HUES64 (cell line): ENCODE results near the gene SDF2.

Experiments used
- H3K27ac ChIP-seq: 2 replicates; pipeline ENCODE4 v1.7.0; 2013; ENCODE audit warnings: low read depth, low read length, inconsistent platforms
- H3K27me3 ChIP-seq: 2 replicates; pipeline ENCODE4 v1.6.1; 2013; ENCODE audit warnings: mild to moderate bottlenecking, low read length; ENCODE audit not compliant: insufficient read depth
- H3K36me3 ChIP-seq: 2 replicates; pipeline ENCODE4 v1.6.1; 2013; ENCODE audit warnings: mild to moderate bottlenecking, low read length; ENCODE audit not compliant: insufficient read depth
- H3K4me1 ChIP-seq: 2 replicates; pipeline ENCODE4 v1.6.1; 2013; ENCODE audit warnings: mild to moderate bottlenecking, low read length, moderate library complexity; ENCODE audit not compliant: insufficient read depth
- H3K4me3 ChIP-seq: 2 replicates; pipeline ENCODE4 v1.5.1; 2013; ENCODE audit warnings: mild to moderate bottlenecking, low read length, moderate library complexity
- H3K9ac ChIP-seq: 2 replicates; pipeline ENCODE4 v1.6.1; 2013; ENCODE audit warnings: mild to moderate bottlenecking, low read depth, low read length
- H3K9me3 ChIP-seq: 2 replicates; pipeline ENCODE4 v1.6.1; 2013; ENCODE audit warnings: low read depth, low read length; ENCODE audit not compliant: insufficient read depth
- WGBS: fragments of 150-250, 120-280 bp; methylation state at CpG from one replicate; pipeline ENCODE4 v1.1.7; 2013; ENCODE audit warnings: missing lambda C conversion rate; 5-methylcytosine and 5-hydroxymethylcytosine counted together

SDF2 gene

GRCh38 chr17:28648698-28649097, 13.0 kb downstream of the SDF2 start:
- H3K4me1 ChIP-seq = peaks cover 8% of the 10 kb centered on the region
- peaks cover 50% of the 10 kb centered on the region for H3K36me3 ChIP-seq
- H3K4me3 ChIP-seq = no peak overlapping the region
- no peaks in the 10 kb centered on the region for H3K9me3 ChIP-seq
- WGBS = 94% methylated on average over 2 of the region's 2 CpGs
- H3K9ac ChIP-seq = no peak overlapping the region
- no peak overlapping the region for H3K27ac ChIP-seq
- H3K27me3 ChIP-seq = no peaks in the 10 kb centered on the region

GRCh38 chr17:28646039-28646754, 15.5 kb downstream of the SDF2 start:
- no peaks in the 10 kb centered on the region for H3K27me3 ChIP-seq
- 89% methylated on average over 11 of the region's 12 CpGs for WGBS
- peak overlapping the region; percentile 57 for H3K27ac ChIP-seq
- H3K36me3 ChIP-seq = peaks cover 52% of the 10 kb centered on the region
- H3K4me1 ChIP-seq = peaks cover 13% of the 10 kb centered on the region
- H3K9ac ChIP-seq = no peak overlapping the region
- peak overlapping the region; percentile 97 for H3K4me3 ChIP-seq
- no peaks in the 10 kb centered on the region for H3K9me3 ChIP-seq

- H3K9ac ChIP-seq = peak overlapping the region; percentile 83
- peak overlapping the region; percentile 97 for H3K4me3 ChIP-seq
- H3K27ac ChIP-seq = peak overlapping the region; percentile 79
- WGBS = 79% methylated on average over 8 of the region's 8 CpGs
- H3K4me1 ChIP-seq = peaks cover 13% of the 10 kb centered on the region
- H3K27me3 ChIP-seq = no peaks in the 10 kb centered on the region
- H3K36me3 ChIP-seq = peaks cover 52% of the 10 kb centered on the region
- H3K9me3 ChIP-seq = no peaks in the 10 kb centered on the region
Observed at GRCh38 chr17:28645576-28645939, 16.1 kb downstream of the SDF2 start.

- WGBS = under 1% methylated on average over 89 of the region's 89 CpGs
- H3K9me3 ChIP-seq = no peaks in the 10 kb centered on the region
- H3K27me3 ChIP-seq = no peaks in the 10 kb centered on the region
- peaks cover 13% of the 10 kb centered on the region for H3K4me1 ChIP-seq
- H3K36me3 ChIP-seq = peaks cover 54% of the 10 kb centered on the region
- peak within 1 kb of the TSS; percentile 97 for H3K4me3 ChIP-seq
- peak within 1 kb of the TSS; percentile 83 for H3K9ac ChIP-seq
- H3K27ac ChIP-seq = peak within 1 kb of the TSS; percentile 96
Observed at GRCh38 chr17:28644787-28645575, 16.7 kb downstream of the SDF2 start, which contains the start of gene BLTP2. Gene BLTP2, minus strand, starts transcription at chr17:28645158. Its CDS starts 102 bp downstream, at chr17:28645056.

- WGBS = 4% methylated on average over 18 of the region's 18 CpGs
- H3K27ac ChIP-seq = peak overlapping the region; percentile 96
- H3K4me3 ChIP-seq = peak overlapping the region; percentile 97
Observed at GRCh38 chr17:28643983-28644786, 17.5 kb downstream of the SDF2 start.

GRCh38 chr17:28641579-28641978, 20.1 kb downstream of the SDF2 start:
- Histone ChIP-seq H3K27ac (no peak overlapping the region), H3K4me3 (no peak overlapping the region), H3K27me3 (no peaks in the 10 kb centered on the region), H3K36me3 (peaks cover 74% of the 10 kb centered on the region), H3K9me3 (no peaks in the 10 kb centered on the region), H3K9ac (no peak overlapping the region), H3K4me1 (peaks cover 9% of the 10 kb centered on the region)
- WGBS = 95% methylated on average over 2 of the region's 2 CpGs

More at GRCh38 chr17:28643983-28644786, 17.5 kb downstream of the SDF2 start:
- H3K27me3 ChIP-seq = no peaks in the 10 kb centered on the region
- H3K9me3 ChIP-seq = no peaks in the 10 kb centered on the region
- H3K4me1 ChIP-seq = peaks cover 13% of the 10 kb centered on the region
- peaks cover 60% of the 10 kb centered on the region for H3K36me3 ChIP-seq
- H3K9ac ChIP-seq = peak overlapping the region; percentile 83

- no peaks in the 10 kb centered on the region for H3K9me3 ChIP-seq
- no peak overlapping the region for H3K9ac ChIP-seq
- H3K27ac ChIP-seq = no peak overlapping the region
- H3K27me3 ChIP-seq = no peaks in the 10 kb centered on the region
- H3K4me3 ChIP-seq = no peak overlapping the region
- H3K36me3 ChIP-seq = peaks cover 98% of the 10 kb centered on the region
- H3K4me1 ChIP-seq = no peaks in the 10 kb centered on the region
- 96% methylated on average over 1 of the region's 1 CpG for WGBS
Observed at GRCh38 chr17:28635506-28635905, 26.2 kb downstream of the SDF2 start.

- Histone ChIP-seq H3K4me3 (no peak overlapping the region), H3K36me3 (peaks cover 100% of the 10 kb centered on the region), H3K9ac (no peak overlapping the region), H3K9me3 (no peaks in the 10 kb centered on the region), H3K27me3 (no peaks in the 10 kb centered on the region), H3K27ac (no peak overlapping the region), H3K4me1 (no peaks in the 10 kb centered on the region)
- WGBS = 94% methylated on average over 14 of the region's 14 CpGs
Observed at GRCh38 chr17:28634206-28634865, 27.4 kb downstream of the SDF2 start.

GRCh38 chr17:28626818-28627217, 34.9 kb downstream of the SDF2 start:
- Histone ChIP-seq H3K27ac (no peak overlapping the region), H3K9ac (no peak overlapping the region), H3K27me3 (no peaks in the 10 kb centered on the region), H3K9me3 (no peaks in the 10 kb centered on the region), H3K4me3 (no peak overlapping the region), H3K36me3 (peaks cover 95% of the 10 kb centered on the region), H3K4me1 (no peaks in the 10 kb centered on the region)
- WGBS = 95% methylated on average over 4 of the region's 4 CpGs

GRCh38 chr17:28624148-28624547, 37.6 kb downstream of the SDF2 start:
- no peaks in the 10 kb centered on the region for H3K9me3 ChIP-seq
- H3K4me3 ChIP-seq = no peak overlapping the region
- H3K9ac ChIP-seq = no peak overlapping the region
- H3K36me3 ChIP-seq = peaks cover 96% of the 10 kb centered on the region
- no peaks in the 10 kb centered on the region for H3K27me3 ChIP-seq
- no peaks in the 10 kb centered on the region for H3K4me1 ChIP-seq
- WGBS = 96% methylated on average over 2 of the region's 2 CpGs
- no peak overlapping the region for H3K27ac ChIP-seq
